ENCODE data around the gene MDP1.
A peak's percentile ranks its signal among the peaks of the same experiment; 100 is the strongest.

Gene MDP1

DNA sequence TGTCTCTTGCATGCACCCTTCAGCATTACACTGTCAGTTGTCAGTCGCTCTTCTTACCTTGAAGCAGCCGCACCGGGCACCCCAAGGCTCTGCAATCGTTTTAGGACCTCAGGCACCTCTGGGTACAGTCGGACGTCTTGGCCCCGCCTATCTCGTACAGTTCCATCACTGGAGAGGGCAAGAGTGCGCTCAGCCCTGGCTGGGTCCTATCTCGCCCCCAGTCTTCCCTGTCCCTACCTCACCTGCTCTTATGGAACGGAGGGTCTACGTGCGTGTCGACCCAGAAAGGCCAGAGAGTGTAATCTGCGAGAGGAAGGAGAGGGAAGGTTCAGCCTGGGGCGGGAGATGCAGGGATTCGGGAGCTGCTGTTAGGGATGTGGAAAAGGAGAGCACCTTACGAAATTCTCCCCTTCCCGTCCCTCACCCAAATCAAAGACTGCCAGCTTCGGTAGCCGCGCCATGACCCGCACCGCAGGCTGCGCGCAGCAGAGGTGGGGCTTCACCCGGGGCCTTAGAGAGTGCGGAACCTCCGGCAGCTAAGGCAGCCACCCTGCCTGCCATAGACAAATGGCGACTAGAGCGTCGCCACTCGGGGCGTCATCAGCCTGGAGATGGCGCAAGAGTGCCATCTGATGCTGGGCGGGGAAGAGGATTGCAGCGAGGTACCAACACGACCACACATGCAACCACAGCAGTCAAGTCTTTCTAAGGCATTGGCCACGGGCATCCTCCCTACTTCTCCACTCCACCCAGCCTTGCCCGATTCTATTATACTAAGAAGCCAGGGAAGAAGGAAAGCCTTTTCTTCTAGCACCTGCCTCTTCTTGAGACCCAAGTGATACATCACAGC, at the start of gene MDP1:
Gene MDP1, minus strand, starts transcription at position 572 of the 850 bp plus-strand sequence. Its CDS starts 111 bp downstream, at position 461.
- peak; percentile 69 to 74 (median 74) for DNase-seq (ENCODE audit: low read depth in 3 of 3)

DNA sequence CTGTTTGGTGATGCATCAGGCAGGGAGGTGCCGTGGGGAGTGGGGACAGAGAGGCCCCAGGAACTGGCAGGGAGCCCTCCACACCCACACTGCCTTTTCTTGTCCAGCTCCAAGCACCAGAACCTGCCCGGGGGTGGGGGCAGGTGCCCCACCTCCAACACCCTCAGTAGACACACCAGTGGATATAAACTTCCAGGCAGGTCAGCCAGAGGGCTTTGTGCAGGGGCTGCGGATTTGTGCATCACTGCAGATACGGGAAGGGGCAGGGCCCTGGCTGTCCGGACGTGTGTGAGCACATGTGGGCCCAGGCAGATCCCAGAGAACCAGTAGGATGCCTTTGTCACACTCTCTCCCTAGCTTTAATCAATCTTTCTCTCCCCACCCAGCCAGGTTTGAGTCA, 48.4 kb upstream of the MDP1 start:
- no peak for DNase-seq (ENCODE audit: low read depth in 3 of 3)

- no peak for DNase-seq (ENCODE audit: low read depth in 3 of 3)
These were observed 48.0 kb upstream of the MDP1 start for GRCh38 chr14:24263848-24264247.

DNA sequence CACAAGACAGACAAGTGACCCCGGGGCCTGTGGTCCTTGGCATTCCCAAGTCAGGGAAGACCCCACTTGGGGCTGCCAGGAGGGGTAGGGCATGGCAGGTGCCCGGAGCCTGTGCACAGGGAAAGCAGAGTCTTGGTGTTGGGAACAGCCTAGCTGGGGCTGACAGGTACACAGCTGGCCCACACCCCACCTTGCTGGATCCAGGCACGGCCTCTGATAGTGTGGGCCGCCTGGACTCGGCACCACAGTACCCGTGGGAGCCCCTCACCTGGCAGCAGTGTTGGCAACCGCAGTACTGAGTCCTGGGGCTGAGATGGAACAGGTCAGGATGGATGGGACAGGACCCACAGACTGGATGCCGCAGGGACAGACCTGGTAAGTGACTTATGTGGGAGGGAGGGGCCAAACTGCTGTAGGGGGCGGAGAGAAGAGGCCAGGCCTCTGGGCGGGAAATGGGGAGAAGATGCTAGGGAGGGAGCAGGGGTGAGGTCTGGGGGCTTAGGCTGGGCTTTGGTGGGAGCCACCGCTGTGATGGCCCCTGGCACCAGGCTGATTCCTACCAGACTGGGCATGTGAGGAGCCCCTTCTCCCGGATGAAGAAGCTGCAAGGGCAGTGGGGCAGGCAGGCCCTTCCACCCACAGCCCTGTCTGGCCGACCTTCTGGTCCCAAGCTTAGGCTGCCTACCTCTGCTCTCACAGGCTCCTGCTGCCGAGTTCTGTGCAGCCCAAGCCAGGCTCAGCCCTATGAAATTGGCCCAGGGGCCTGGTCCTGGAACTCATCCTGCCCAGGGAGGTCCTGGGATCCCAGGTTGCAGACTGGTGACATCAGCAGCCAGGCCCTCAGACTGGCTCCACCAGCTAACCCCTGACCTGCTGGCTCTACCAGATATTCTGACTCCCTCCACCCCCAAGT, 47.2 kb upstream of the MDP1 start, which contains the start of gene TGM1:
Gene TGM1, minus strand, starts transcription at position 357 of the 913 bp plus-strand sequence. CDS start 825 bp downstream, outside the sequence.
- DNase-seq (ENCODE audit: low read depth in 3 of 3): no peak

DNA sequence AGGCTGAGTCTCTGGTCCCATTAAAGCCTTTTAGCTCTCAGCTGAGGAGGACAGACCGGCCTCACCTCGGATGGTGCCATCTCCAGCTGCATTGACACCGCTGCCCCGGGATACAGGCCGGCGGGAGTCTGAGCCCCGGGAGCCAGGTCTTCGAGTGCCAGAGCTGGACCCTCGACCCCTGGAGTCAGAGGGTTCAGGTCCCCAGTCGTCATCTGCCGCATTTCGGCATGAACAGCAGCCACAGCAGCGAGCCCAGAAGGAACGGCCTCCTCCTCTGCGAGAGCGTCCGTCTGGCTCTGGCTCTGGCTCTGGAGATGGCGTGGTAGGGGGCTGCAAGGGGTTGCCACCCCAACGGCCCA, 46.1 kb upstream of the MDP1 start:
- no peak for DNase-seq (ENCODE audit: low read depth in 3 of 3)

DNA sequence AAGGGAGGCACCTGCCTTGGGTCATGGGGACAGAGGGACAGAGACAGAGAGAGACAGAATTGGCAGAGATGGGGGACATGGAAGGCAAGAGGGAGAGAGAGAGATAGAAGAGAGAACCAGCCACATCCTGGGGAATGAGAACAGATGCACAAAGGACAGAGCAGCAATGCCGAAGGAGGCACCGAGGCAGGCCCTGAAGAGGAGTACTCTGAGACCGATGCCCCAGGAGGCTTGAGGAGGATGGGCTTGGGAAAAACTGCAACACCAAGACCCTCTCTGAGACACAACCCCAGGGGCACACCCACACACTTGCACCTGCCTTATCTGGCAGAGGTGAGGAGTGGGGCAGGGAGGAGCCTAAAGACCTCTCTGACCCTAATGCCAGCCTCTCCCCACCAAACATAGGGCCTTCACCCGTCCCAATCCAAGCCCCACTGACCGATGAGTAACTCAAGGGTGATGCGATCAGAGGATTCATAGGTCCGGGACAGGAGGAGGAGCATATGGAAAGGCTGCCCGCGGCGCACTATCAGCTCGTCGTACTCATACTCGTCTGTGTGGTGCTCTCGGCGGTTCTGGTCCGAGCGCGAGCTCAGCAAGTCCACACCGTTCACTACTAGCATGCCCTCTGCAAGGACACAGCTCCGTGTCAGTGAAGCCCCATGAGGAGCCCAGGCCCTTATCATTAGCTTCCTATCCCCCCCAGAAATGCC, 45.5 kb upstream of the MDP1 start:
- DNase-seq (ENCODE audit: low read depth in 3 of 3): no peak

DNA sequence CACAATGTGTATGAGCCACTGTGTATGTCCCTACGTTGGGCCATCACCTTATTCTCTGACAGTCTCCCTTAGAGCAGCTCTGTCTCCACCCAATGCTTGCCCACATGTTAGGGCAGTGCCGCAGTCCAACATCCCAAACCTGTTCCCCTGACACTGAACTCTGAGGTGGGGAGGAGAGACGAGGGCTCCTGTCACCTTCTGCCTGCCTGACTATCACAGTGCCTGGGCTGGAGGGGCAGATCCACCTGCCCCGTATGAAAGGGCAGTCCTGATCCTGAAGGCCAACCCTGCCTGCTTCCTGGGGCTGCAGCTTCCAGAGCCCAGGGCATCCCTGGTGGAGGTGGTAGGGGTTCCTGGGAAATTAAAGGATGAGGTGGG, 44.9 kb upstream of the MDP1 start:
- DNase-seq (ENCODE audit: low read depth in 3 of 3): no peak

- DNase-seq (ENCODE audit: low read depth in 3 of 3): no peak
These were observed 44.3 kb upstream of the MDP1 start for GRCh38 chr14:24260026-24260779.

- DNase-seq (ENCODE audit: low read depth in 3 of 3): no peak
These were observed 43.6 kb upstream of the MDP1 start for GRCh38 chr14:24259282-24260025.

GRCh38 chr14:24258548-24259265, 42.8 kb upstream of the MDP1 start:
- no peak for DNase-seq (ENCODE audit: low read depth in 3 of 3)

GRCh38 chr14:24258119-24258518, 42.3 kb upstream of the MDP1 start:
- DNase-seq (ENCODE audit: low read depth in 3 of 3): no peak

DNA sequence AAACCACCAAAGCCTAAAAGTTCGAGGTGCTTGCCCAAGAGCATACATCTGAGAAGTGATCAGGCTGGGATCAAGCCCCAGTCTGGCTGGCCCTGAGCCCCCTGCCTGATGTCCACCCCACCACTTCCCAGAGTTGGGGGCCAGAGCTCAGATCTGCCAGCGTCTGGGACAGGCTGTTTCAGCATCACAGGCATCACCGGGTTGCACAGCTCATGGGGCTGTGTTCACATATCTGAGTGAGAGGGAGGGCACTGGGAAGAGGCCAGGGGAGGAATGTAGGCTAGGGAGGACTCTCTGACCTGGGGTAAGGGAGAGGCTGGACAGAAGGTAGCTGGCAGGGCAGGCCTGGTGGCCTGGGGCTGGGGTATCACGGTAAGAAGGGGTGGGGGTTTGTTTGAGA, 41.1 kb upstream of the MDP1 start:
- no peak for DNase-seq (ENCODE audit: low read depth in 3 of 3)

- DNase-seq (ENCODE audit: low read depth in 3 of 3): no peak
These were observed 40.3 kb upstream of the MDP1 start for GRCh38 chr14:24255931-24256711.

GRCh38 chr14:24255438-24255837, 39.6 kb upstream of the MDP1 start:
- no peak for DNase-seq (ENCODE audit: low read depth in 3 of 3)

GRCh38 chr14:24254630-24255392, 38.9 kb upstream of the MDP1 start:
- DNase-seq (ENCODE audit: low read depth in 3 of 3): no peak

- DNase-seq (ENCODE audit: low read depth in 3 of 3): no peak
These were observed 38.1 kb upstream of the MDP1 start for GRCh38 chr14:24253936-24254335.

DNA sequence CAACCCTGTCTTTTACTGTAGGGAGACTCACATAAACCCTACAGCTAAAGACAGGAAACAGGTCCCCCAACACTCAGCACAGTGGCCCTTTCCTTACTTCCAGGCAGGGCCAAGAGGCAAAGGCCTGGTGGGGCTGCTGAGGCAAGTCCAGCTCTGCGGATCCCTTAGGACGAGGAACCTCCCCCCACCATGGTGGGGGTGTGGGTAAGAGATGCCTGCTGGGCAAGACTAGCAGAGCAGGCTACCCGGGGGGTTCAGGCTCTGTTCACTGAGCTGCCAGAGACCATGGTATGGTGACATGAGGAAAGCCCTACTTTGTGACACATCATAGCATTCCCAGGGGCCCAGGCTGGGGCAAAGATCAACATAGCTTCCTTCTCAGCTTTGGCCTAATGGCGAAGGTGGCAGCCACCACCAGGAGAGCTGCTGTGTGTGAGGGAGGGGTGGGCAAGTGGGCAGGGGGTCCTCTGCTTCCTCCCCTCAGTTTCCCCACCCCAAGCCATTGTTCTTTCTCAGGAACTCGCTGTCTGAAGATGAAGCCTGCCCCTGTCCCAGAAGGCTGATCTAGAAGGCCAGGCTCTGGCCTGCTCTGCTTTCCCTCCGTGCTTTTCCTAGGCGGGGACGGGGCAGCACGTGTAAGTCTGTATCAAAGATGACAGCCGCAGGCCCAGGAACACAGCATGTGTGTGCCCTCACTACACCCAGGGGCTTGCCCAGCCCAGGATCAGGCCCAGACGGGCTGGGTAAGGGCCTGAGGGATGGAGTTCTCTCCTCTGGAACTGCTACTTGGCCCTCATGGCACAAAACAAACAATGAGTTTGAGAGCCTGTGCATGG, 36.6 kb upstream of the MDP1 start:
- DNase-seq (ENCODE audit: low read depth in 3 of 3): no peak
